Measurements from ENCODE around the gene PIGS.
"Not testable (repeated sequence)": the region's sequence is repeated elsewhere in the genome, so short reads cannot be mapped to it uniquely, and the experiment has no call there.

Gene PIGS

DNA sequence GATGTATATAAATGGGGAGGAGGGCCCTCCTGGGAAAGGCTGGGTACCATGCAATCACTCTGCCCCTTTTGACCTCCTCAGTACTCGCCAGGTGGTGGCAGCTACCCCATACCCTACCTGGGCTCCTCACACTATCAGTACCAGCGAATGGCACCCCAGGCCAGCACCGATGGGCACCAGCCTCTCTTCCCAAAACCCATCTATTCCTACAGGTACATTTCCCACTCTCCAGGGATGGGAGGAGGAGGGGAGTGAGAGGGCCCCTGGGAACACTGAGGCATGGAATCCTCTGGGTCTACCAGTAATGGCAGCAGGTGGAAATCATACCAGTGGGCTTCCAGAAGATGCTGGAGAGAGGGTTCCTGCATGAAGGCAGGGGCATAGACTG is 42.3 kb downstream of the PIGS start:
- DNase-seq (ENCODE audit: low spot score): no peak

DNA sequence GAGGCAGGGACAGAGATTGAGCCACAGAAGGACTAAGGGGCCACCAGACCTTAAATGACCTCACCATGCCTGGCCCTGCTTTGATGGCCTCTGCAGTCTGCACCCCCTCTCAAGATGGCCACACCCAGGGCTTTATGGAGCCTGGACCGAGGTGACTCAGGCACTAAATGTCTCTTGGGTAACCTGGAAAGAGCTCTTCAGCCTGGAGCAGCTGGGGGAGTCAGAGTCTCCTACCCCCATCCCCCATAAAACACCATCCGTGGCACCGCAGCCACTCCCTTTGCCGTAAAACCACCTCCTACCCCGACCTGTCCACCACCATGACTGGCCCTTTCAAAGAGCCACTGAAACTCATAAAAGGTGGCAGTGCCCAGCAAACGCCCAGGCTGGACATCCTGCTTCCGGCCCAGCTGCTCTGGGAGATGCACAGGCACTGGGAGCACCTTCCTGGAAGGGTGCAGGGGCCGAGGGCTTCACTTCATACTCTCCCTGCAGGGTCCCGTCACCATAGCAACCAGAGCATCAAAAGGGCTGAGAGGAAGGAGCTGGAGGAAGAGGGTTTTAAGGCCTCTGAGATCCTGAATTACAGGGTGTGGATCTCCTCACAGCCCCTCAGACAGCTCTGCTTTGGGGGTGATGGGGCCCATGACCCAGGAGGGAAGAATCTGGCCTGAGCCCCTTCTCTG is 42.9 kb downstream of the PIGS start:
- no peak for DNase-seq (ENCODE audit: low spot score)

- DNase-seq (ENCODE audit: low spot score): no peak
Measured at GRCh38 chr17:28527859-28528258, 43.5 kb downstream of the PIGS start.

DNA sequence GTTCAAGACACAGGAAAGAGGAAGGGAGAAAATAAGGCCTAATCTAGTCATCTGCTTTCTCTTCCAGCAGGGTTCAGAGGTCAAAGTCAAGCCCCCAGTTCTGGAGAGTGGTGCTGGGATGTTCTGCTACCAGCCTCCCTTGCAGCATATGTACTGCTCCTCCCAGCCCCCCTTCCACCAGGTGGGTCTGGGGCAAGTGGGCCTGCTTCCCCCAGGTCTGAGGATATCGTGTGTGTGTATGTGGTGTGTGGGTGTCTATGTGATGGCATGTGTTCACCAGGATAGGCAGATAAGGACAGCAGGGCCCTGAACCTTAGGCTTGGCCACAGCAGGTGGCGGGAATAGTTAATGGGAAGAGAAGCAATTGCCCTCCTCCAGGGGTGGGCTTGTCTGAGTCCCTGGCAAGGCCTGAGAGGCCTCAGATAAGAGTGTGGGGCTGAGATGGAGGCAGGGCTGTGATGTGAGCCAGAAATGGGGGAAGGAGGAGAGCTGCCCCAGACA is 44.1 kb downstream of the PIGS start:
- DNase-seq (ENCODE audit: low spot score): no peak

GRCh38 chr17:28526381-28526780 is 44.9 kb downstream of the PIGS start:
- DNase-seq (ENCODE audit: low spot score): no peak

DNA sequence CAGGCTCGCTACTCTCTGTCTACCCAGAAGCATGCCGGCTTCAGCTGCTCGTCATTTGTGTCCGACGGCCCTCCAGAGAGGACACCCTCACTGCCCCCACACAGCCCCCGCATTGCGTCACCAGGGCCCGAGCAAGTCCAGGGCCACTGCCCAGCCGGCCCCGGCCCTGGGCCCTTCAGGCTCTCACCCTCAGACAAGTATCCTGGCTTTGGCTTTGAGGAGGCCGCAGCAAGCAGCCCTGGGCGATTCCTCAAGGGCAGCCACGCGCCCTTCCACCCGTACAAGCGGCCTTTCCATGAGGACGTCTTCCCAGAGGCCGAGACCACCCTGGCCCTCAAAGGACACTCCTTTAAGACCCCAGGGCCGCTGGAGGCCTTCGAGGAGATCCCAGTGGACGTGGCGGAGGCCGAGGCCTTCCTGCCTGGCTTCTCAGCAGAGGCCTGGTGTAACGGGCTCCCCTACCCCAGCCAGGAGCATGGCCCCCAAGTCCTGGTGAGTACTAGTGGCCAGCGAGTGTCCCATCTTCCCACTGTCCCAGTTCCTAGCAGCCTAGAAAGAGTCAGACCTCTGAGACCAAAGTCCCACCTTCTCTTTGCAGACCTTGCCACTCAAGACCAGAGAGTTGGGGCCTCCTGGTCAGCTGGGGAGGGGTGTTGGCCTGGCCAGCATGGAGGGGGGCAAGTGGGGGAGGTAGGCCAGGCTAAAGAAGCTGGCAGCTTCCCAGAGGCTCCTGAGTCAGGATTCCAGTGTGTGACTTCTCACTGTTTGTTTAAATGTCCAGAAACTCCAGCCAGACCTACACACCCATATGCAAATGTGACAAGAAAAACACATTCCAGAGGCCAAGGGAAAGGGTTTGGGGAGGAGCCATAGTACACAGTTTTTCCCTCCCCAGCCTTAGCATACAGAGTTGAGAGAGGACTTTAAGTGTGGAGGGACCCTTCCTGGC is 46.6 kb downstream of the PIGS start:
- DNase-seq (ENCODE audit: low spot score): no peak

GRCh38 chr17:28523876-28524275 is 47.4 kb downstream of the PIGS start:
- DNase-seq (ENCODE audit: low spot score): no peak

DNA sequence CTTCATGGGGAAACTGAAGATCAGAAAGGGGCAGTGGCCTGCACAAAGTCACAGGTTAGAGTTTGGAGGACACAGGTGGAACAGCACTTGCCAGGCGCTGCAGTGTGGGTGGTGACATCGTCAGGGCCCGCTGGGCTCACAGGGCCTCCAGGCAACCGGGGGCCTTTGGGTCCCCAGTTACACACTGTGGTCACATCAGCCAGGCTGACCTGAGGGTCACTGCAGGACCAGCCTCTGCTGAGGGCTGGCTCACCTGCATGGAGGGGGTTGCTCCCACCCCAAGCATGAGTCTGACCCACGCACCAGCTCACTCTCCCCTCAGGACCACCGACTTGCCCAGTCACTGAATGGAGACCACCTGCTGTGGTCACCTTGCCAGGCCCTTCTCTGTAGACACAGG is 48.1 kb downstream of the PIGS start:
- DNase-seq (ENCODE audit: low spot score): no peak

DNA sequence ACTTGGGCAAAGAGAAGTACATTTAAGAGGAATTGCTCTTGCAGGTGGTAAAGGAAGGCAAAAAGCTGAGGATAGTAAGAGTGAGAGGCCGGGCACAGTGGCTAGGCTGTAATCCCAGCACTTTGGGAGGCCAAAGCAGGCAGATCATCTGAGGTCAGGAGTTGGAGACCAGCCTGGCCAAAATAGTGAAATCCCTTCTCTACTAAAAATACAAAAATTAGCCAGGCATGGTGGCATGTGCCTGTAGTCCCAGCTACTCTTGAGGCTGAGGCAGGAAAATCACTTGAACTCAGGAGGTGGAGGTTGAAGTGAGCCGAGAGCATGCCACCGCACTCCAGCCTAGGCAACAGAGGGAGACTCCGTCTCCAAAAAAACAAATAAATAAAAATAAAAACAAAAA is 49.0 kb downstream of the PIGS start:
- DNase-seq (ENCODE audit: low spot score): not testable (repeated sequence)

- DNase-seq (ENCODE audit: low spot score): peak; percentile 79
Measured at GRCh38 chr17:28521311-28522085, 49.8 kb downstream of the PIGS start.

DNA sequence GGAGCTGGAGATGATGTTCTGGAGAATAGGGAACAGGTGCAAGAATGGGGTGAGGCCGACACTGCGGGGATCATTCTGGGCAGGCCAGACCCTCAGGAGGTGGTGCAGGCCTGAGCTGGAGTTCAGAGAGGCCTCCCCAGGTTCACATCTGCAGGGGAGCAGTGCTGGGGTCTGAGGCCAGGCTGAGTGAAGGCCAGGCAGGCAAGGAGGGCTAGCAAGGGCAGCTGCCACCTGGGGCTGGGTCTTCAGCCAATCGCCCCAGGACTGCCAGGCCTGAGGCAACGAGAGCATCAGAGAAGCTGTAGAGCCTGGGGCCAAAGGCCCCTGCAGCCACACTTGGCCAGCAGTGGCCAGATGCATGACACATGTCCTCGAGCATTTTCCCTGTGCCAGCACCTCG is 50.6 kb downstream of the PIGS start:
- DNase-seq (ENCODE audit: low spot score): no peak

GRCh38 chr17:28519236-28519635 is 52.1 kb downstream of the PIGS start:
- DNase-seq (ENCODE audit: low spot score): no peak

DNA sequence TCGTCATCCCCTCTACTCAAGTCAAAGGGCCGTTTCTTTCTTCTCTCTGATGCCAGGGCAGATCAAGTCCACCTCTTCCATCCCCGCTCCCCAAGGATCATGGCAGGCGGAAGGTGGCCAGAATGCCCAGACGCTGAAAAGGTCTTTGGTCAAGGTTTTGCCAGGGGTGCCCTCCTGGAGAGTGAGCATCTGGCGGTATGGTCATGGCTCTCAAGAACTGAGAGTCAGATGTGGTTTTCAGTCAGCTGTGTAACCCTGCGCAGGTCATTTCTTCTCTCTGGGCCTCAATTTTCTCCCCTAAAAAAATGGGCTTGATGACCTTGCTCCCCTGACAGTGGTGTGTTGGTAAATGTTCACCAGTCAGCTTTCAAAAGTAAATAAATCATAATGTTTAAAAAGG is 52.7 kb downstream of the PIGS start:
- DNase-seq (ENCODE audit: low spot score): no peak

GRCh38 chr17:28518132-28518531 is 53.2 kb downstream of the PIGS start:
- no peak for DNase-seq (ENCODE audit: low spot score)

- DNase-seq (ENCODE audit: low spot score): no peak
Measured at GRCh38 chr17:28515518-28515917, 55.8 kb downstream of the PIGS start.

DNA sequence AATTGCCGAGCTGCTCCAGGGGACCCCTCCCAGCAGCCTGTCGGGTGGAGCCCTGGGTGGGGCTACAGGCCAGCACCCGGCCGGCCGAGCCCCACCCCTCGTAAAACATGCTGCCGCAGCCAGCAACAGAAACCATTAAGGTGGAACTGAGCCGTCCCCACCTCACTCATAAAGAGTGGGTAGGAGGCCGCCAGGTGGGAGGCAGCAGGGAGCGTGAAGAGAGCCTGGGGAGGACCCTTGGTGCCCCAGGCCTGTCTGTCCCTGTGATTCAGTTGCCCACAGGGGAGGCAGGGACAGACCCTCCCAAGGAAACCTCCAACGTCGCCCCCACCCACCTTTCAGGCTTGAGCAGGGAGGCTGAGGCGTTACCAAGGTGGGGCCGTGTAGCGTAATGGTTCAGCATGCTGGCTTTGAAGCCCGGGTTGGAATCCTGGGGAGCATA is 56.7 kb downstream of the PIGS start:
- no peak for DNase-seq (ENCODE audit: low spot score)

DNA sequence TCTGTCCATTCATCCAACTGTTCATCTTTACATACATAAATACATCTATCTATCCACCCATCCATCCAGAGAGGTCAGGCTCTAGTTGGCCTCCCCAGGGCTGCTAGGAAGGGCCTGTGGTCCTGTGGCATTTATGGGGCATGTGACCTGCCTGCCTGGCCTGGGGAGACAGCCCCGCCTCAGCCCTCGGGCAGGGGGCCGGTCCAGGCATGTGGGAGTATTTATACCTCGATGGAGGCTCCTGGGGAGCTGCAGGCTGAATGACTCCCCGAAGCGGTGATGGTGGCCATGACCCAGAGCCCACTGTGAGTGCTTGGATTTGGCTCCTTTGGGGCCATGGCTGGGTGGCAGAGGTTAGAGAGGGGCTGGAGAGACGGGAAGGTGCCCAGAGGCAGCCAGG is 57.8 kb downstream of the PIGS start:
- no peak for DNase-seq (ENCODE audit: low spot score)

GRCh38 chr17:28511858-28512461 is 59.4 kb downstream of the PIGS start:
- DNase-seq (ENCODE audit: low spot score): no peak

- no peak for DNase-seq (ENCODE audit: low spot score)
Measured at GRCh38 chr17:28509789-28510188, 61.5 kb downstream of the PIGS start.

DNA sequence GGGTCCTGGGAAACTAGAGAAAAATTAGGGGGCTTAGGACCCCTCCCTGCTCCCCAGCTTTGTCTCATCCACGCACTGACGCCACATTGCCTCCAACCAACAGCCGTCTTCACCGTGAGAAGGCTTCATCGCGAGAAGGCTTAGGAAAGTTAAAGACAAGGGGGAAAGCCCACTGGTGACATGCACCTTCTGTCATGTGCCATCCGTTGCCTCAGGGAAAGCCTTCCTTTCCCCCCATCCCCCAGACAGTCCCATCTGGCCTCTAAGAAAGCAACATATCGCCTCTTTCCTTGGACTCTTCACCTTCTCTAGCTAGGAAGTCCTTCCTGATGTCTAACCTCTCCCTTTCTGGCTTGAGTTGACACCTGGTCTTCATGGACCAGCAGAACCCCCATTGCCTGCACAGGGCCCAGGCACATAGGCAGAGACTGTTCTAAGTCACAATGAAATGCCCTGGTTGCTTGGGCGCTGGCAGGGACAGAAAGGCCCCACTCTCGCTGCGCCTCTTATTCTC is 63.1 kb downstream of the PIGS start:
- no peak for DNase-seq (ENCODE audit: low spot score)

- no peak for DNase-seq (ENCODE audit: low spot score)
Measured at GRCh38 chr17:28507567-28508203, 63.6 kb downstream of the PIGS start.
